Gastroesophageal sphincter (tissue), 3 donors: ENCODE results near the gene CCNG2.

Experiments used
- CTCF ChIP-seq, 4 experiments: fragments of 200-600 bp in 2 of 4; fragments of 450-650 bp in 2 of 4; sonication (generic) in 1 of 4; IDR thresholded peaks; one replicate each; pipeline ENCODE4 v1.5.1; 2017 to 2019; ENCODE audit warnings: antibody characterized with exemption in 4 of 4, mild to moderate bottlenecking in 2 of 4, moderate library complexity in 2 of 4
- POLR2A ChIP-seq, 2 donors: fragments of 450-650 bp; IDR thresholded peaks; one replicate each; pipeline ENCODE4 v1.6.1; 2017; ENCODE audit warnings: antibody characterized with exemption in 2 of 2, mild to moderate bottlenecking in 2 of 2, moderate library complexity in 1 of 2
- POLR2AphosphoS5 ChIP-seq: sonication (generic); formaldehyde crosslinking; IDR thresholded peaks from one replicate; pipeline ENCODE4 v1.6.1; 2017; ENCODE audit warnings: antibody characterized with exemption

GRCh38 chr4:77167173-77167572, 10.2 kb downstream of the CCNG2 start:
- TF ChIP-seq CTCF (IDR thresholded peaks at IDR 0.05) (no peak), POLR2AphosphoS5 (no peak), POLR2A (IDR thresholded peaks at IDR 0.05) (no peak)
